ENCODE measurements around the gene USP33. TPM values are rescaled to one million over a fixed set of nuclear protein-coding genes. Genes with fewer than 3 reads are reported as not detected.
A peak's percentile ranks its signal among the peaks of the same experiment; 100 is the strongest.

USP33 gene
- total and polyA plus RNA-seq, 2 of the 13 experiments (the other 11 are each of a cell fraction or from before 2014, with no cell fraction given): 32.0 to 49.1 TPM

GRCh38 chr1:77779529-77780281 is 20.1 kb upstream of the USP33 start, which contains the start of gene MIGA1 (continued):
- TF ChIP-seq PATZ1 (CRISPR knock-in tag; IDR thresholded peaks at IDR 0.05): peak; percentile 82; the same call in 1 of the 2 replicates
- TF ChIP-seq SNRNP70 (IDR thresholded peaks at IDR 0.05; ENCODE audit: low read depth, low read length): no peak
- no peak for TF ChIP-seq CREB3 (CRISPR knock-in tag; IDR thresholded peaks at IDR 0.05)
- TF ChIP-seq ZNF605 (CRISPR knock-in tag; IDR thresholded peaks at IDR 0.05): no peak
- TF ChIP-seq ATAD3A (CRISPR knock-in tag; IDR thresholded peaks at IDR 0.05): no peak
- TF ChIP-seq ZNF747 (CRISPR knock-in tag; IDR thresholded peaks at IDR 0.05; ENCODE audit: borderline replicate concordance): no peak
- no peak for TF ChIP-seq ZNF614 (CRISPR knock-in tag; IDR thresholded peaks at IDR 0.05; ENCODE audit: borderline replicate concordance)
- TF ChIP-seq ZC3H4 (CRISPR knock-in tag; IDR thresholded peaks at IDR 0.05; ENCODE audit: borderline replicate concordance): no peak
- TF ChIP-seq MED13 (CRISPR knock-in tag; IDR thresholded peaks at IDR 0.05): no peak
- no peak; the same call in 1 of the 2 replicates for TF ChIP-seq NFKBIZ (CRISPR knock-in tag; IDR thresholded peaks at IDR 0.05)
- TF ChIP-seq ZNF274 (CRISPR knock-in tag; IDR thresholded peaks at IDR 0.05): no peak
- TF ChIP-seq ZNF503 (CRISPR knock-in tag; IDR thresholded peaks at IDR 0.05): no peak
- no peak for TF ChIP-seq SNAI1 (CRISPR knock-in tag; IDR thresholded peaks at IDR 0.05; ENCODE audit: borderline replicate concordance)
- peak; percentile 94 for TF ChIP-seq SAP130 (CRISPR knock-in tag; IDR thresholded peaks at IDR 0.05; ENCODE audit: low read depth)
- 0 out of 2 replicates have a peak, but pooled peaks have one; percentile 33 for TF ChIP-seq KDM5A (IDR thresholded peaks at IDR 0.05; ENCODE audit: borderline replicate concordance, low read length)
- no peak for TF ChIP-seq ATF4 (CRISPR knock-in tag; IDR thresholded peaks at IDR 0.05)
- TF ChIP-seq FOXK2 (IDR thresholded peaks at IDR 0.05): no peak
- TF ChIP-seq ZFAT (CRISPR knock-in tag; conservative IDR thresholded peaks at IDR 0.05): peak; percentile 71; the same call in 1 of the 2 replicates
- TF ChIP-seq ZNF121 (CRISPR knock-in tag; IDR thresholded peaks at IDR 0.05): no peak
- TF ChIP-seq ZFP90 (CRISPR knock-in tag; IDR thresholded peaks at IDR 0.05; ENCODE audit: borderline replicate concordance): no peak; the same call in 1 of the 2 replicates
- peak; percentile 63 for TF ChIP-seq POGZ (CRISPR knock-in tag; IDR thresholded peaks at IDR 0.05)
- no peak for TF ChIP-seq CEBPG (CRISPR knock-in tag; IDR thresholded peaks at IDR 0.05)
- no peak for TF ChIP-seq FOXC1 (CRISPR knock-in tag; IDR thresholded peaks at IDR 0.05; ENCODE audit: borderline replicate concordance)
